ENCODE data around the gene FADS1.

FADS1 gene

GRCh38 chr11:61860054-61860903 is 43.5 kb upstream of the FADS1 start:
- Histone ChIP-seq H3K4me2 (ENCODE audit: low read length) (no peak overlapping the region), H3K27me3 (ENCODE audit: control insufficient read depth, low read length) (no peaks in the 10 kb centered on the region), H3K9me2 (replicated peaks; ENCODE audit: control insufficient read depth, low read length) (no peaks in the 10 kb centered on the region), H3K79me2 (ENCODE audit: control insufficient read depth, low read length) (no peaks in the 10 kb centered on the region), H3K9me3 (ENCODE audit: control insufficient read depth, insufficient read depth, low read length) (no peaks in the 10 kb centered on the region), H3K27ac (ENCODE audit: low read depth, low read length) (no peak overlapping the region), H3K4me3 (ENCODE audit: low read length) (no peak overlapping the region), H4K20me1 (ENCODE audit: control insufficient read depth, insufficient read depth, low read depth, low read length) (peaks cover 12% of the 10 kb centered on the region), H3F3A (ENCODE audit: control insufficient read depth, insufficient read depth) (no peaks in the 10 kb centered on the region), H3K36me3 (ENCODE audit: control insufficient read depth, low read length) (peaks cover 89% of the 10 kb centered on the region), H3K4me1 (ENCODE audit: control insufficient read depth, low read length) (no peaks in the 10 kb centered on the region)
- TF ChIP-seq CTCF (IDR thresholded peaks at IDR 0.05; ENCODE audit: low read depth, low read length, poor library complexity, severe bottlenecking) = no peak
- TF ChIP-seq EZH2phosphoT487 (IDR thresholded peaks at IDR 0.05; ENCODE audit: borderline replicate concordance, low read length) = no peak

- H4K20me1 ChIP-seq (ENCODE audit: control insufficient read depth, insufficient read depth, low read depth, low read length) = peaks cover 17% of the 10 kb centered on the region
- no peaks in the 10 kb centered on the region for H3F3A ChIP-seq (ENCODE audit: control insufficient read depth, insufficient read depth)
- TF ChIP-seq EZH2phosphoT487 (IDR thresholded peaks at IDR 0.05; ENCODE audit: borderline replicate concordance, low read length) = no peak
- no peak for TF ChIP-seq CTCF (IDR thresholded peaks at IDR 0.05; ENCODE audit: low read depth, low read length, poor library complexity, severe bottlenecking)
- peaks cover 12% of the 10 kb centered on the region for H3K79me2 ChIP-seq (ENCODE audit: control insufficient read depth, low read length)
- no peaks in the 10 kb centered on the region for H3K4me1 ChIP-seq (ENCODE audit: control insufficient read depth, low read length)
- H3K27ac ChIP-seq (ENCODE audit: low read depth, low read length) = no peak overlapping the region
- H3K4me2 ChIP-seq (ENCODE audit: low read length) = no peak overlapping the region
- no peaks in the 10 kb centered on the region for H3K9me3 ChIP-seq (ENCODE audit: control insufficient read depth, insufficient read depth, low read length)
- no peaks in the 10 kb centered on the region for H3K27me3 ChIP-seq (ENCODE audit: control insufficient read depth, low read length)
- H3K4me3 ChIP-seq (ENCODE audit: low read length) = no peak overlapping the region
- no peaks in the 10 kb centered on the region for H3K9me2 ChIP-seq (replicated peaks; ENCODE audit: control insufficient read depth, low read length)
- peaks cover 93% of the 10 kb centered on the region for H3K36me3 ChIP-seq (ENCODE audit: control insufficient read depth, low read length)
Observed at GRCh38 chr11:61855939-61856680, 39.3 kb upstream of the FADS1 start.

- H3K4me3 ChIP-seq (ENCODE audit: low read length) = no peak overlapping the region
- no peaks in the 10 kb centered on the region for H3K4me1 ChIP-seq (ENCODE audit: control insufficient read depth, low read length)
- H3K27me3 ChIP-seq (ENCODE audit: control insufficient read depth, low read length) = no peaks in the 10 kb centered on the region
- H3K9me2 ChIP-seq (replicated peaks; ENCODE audit: control insufficient read depth, low read length) = no peaks in the 10 kb centered on the region
- H3K36me3 ChIP-seq (ENCODE audit: control insufficient read depth, low read length) = peaks cover 97% of the 10 kb centered on the region
- peaks cover 16% of the 10 kb centered on the region for H3K79me2 ChIP-seq (ENCODE audit: control insufficient read depth, low read length)
- H3K27ac ChIP-seq (ENCODE audit: low read depth, low read length) = no peak overlapping the region
- H3K4me2 ChIP-seq (ENCODE audit: low read length) = no peak overlapping the region
- H3F3A ChIP-seq (ENCODE audit: control insufficient read depth, insufficient read depth) = no peaks in the 10 kb centered on the region
- H4K20me1 ChIP-seq (ENCODE audit: control insufficient read depth, insufficient read depth, low read depth, low read length) = peaks cover 17% of the 10 kb centered on the region
- no peaks in the 10 kb centered on the region for H3K9me3 ChIP-seq (ENCODE audit: control insufficient read depth, insufficient read depth, low read length)
- TF ChIP-seq EZH2phosphoT487 (IDR thresholded peaks at IDR 0.05; ENCODE audit: borderline replicate concordance, low read length) (no peak), CTCF (IDR thresholded peaks at IDR 0.05; ENCODE audit: low read depth, low read length, poor library complexity, severe bottlenecking) (no peak)
Observed at GRCh38 chr11:61854966-61855714, 38.3 kb upstream of the FADS1 start.
